ENCODE measurements around the gene RHEB. TPM values are rescaled to one million over a fixed set of nuclear protein-coding genes. Genes with fewer than 3 reads are reported as not detected.

RHEB gene
- total and polyA plus RNA-seq, 2 donors (not counting 1 experiment from before 2014, with no cell fraction given): 9.3 to 40.3 TPM

- H4K20me1 ChIP-seq (ENCODE audit: control insufficient read depth, insufficient read depth, low read length, poor library complexity, severe bottlenecking): peaks cover 95% of the 10 kb centered on the region
- CTCF ChIA-PET: no interaction called here
Measured at GRCh38 chr7:151508991-151509390, 10.7 kb downstream of the RHEB start.

GRCh38 chr7:151507806-151508205 lies 11.9 kb downstream of the RHEB start:
- intact Hi-C loops (cut with micrococcal nuclease): no loop called here
- Mint-ChIP-seq H3K9me3 (ENCODE audit: insufficient read depth) (no peaks in the 10 kb centered on the region), H3K4me1 (peaks cover 50% of the 10 kb centered on the region), H3K27me3 (no peaks in the 10 kb centered on the region), H3K27ac (no peak overlapping the region), H3K4me3 (no peak overlapping the region)
- Histone ChIP-seq H3K4me3 (ENCODE audit: control extremely low read depth in 1 of 5, extremely low read depth in 1 of 5, insufficient read depth in 1 of 5, low read depth in 2 of 5, low read length in 4 of 5) (no peak overlapping the region), H2AFZ (ENCODE audit: insufficient read depth, low read depth, low read length, poor library complexity, severe bottlenecking) (no peak overlapping the region), H3K79me2 (ENCODE audit: control insufficient read depth, insufficient read depth, low read length) (peaks cover 100% of the 10 kb centered on the region), H3K27me3 (replicated peaks in 1 of 4; ENCODE audit: control extremely low read depth in 1 of 4, control insufficient read depth in 3 of 4, insufficient read depth in 4 of 4, low read length in 3 of 4) (no peaks in the 10 kb centered on the region), H3K9me3 (ENCODE audit: control extremely low read depth in 1 of 3, control insufficient read depth in 2 of 3, insufficient read depth in 1 of 3, low read length in 2 of 3) (no peaks in the 10 kb centered on the region), H3K9ac (ENCODE audit: low read length) (no peak overlapping the region), H3K4me1 (ENCODE audit: control insufficient read depth in 2 of 2, insufficient read depth in 2 of 2, low read length in 2 of 2) (no peaks in the 10 kb centered on the region), H3K27ac (ENCODE audit: low read length in 2 of 2) (no peak overlapping the region), H3K36me3 (replicated peaks in 1 of 2; ENCODE audit: control extremely low read depth in 1 of 2, control insufficient read depth in 1 of 2, extremely low read depth in 1 of 2, insufficient read depth in 2 of 2, low read length in 1 of 2) (no peaks in the 10 kb centered on the region), H3K4me2 (replicated peaks; ENCODE audit: low read depth, low read length, poor library complexity, severe bottlenecking) (no peak overlapping the region), H4K20me1 (ENCODE audit: control insufficient read depth, insufficient read depth, low read length, poor library complexity, severe bottlenecking) (peaks cover 92% of the 10 kb centered on the region)
- ATAC-seq (ENCODE audit: low read depth) (no peak), DNase-seq (no peak)
- WGBS (ENCODE audit: insufficient coverage): no CpG with 5 or more reads among the region's 2 CpGs
- no peak for TF ChIP-seq EZH2 (IDR thresholded peaks at IDR 0.05; ENCODE audit: borderline replicate concordance, insufficient read depth, low read depth, low read length, poor library complexity, severe bottlenecking)
- no peak for TF ChIP-seq CTCF (IDR thresholded peaks at IDR 0.05)
- POLR2A ChIA-PET: no interaction called here
- CTCF ChIA-PET: interaction anchor here (0.6 to 0.7 kb wide), 2 partner anchors 97 to 363 kb away, joined by 3 read pairs; no protein-coding TSS in a partner anchor

More at GRCh38 chr7:151508991-151509390, 10.7 kb downstream of the RHEB start:
- H3K27ac ChIP-seq (ENCODE audit: low read length in 2 of 2): no peak overlapping the region
- no peak overlapping the region for H2AFZ ChIP-seq (ENCODE audit: insufficient read depth, low read depth, low read length, poor library complexity, severe bottlenecking)
- no peak overlapping the region for H3K4me2 ChIP-seq (replicated peaks; ENCODE audit: low read depth, low read length, poor library complexity, severe bottlenecking)
- Mint-ChIP-seq H3K27ac (no peak overlapping the region), H3K4me1 (peaks cover 57% of the 10 kb centered on the region), H3K9me3 (ENCODE audit: insufficient read depth) (no peaks in the 10 kb centered on the region), H3K4me3 (no peak overlapping the region), H3K27me3 (no peaks in the 10 kb centered on the region)
- H3K27me3 ChIP-seq (replicated peaks in 1 of 4; ENCODE audit: control extremely low read depth in 1 of 4, control insufficient read depth in 3 of 4, insufficient read depth in 4 of 4, low read length in 3 of 4): no peaks in the 10 kb centered on the region
- DNase-seq (no peak), ATAC-seq (ENCODE audit: low read depth) (no peak)
- no peak for TF ChIP-seq EZH2 (IDR thresholded peaks at IDR 0.05; ENCODE audit: borderline replicate concordance, insufficient read depth, low read depth, low read length, poor library complexity, severe bottlenecking)
- no peak for TF ChIP-seq CTCF (IDR thresholded peaks at IDR 0.05)
- H3K9me3 ChIP-seq (ENCODE audit: control extremely low read depth in 1 of 3, control insufficient read depth in 2 of 3, insufficient read depth in 1 of 3, low read length in 2 of 3): no peaks in the 10 kb centered on the region
- no peaks in the 10 kb centered on the region for H3K36me3 ChIP-seq (replicated peaks in 1 of 2; ENCODE audit: control extremely low read depth in 1 of 2, control insufficient read depth in 1 of 2, extremely low read depth in 1 of 2, insufficient read depth in 2 of 2, low read length in 1 of 2)
- WGBS (ENCODE audit: insufficient coverage): 100% methylated on average over 2 of the region's 6 CpGs
- no peak overlapping the region for H3K4me3 ChIP-seq (ENCODE audit: control extremely low read depth in 1 of 5, extremely low read depth in 1 of 5, insufficient read depth in 1 of 5, low read depth in 2 of 5, low read length in 4 of 5)
- intact Hi-C loops (cut with micrococcal nuclease): no loop called here
- H3K79me2 ChIP-seq (ENCODE audit: control insufficient read depth, insufficient read depth, low read length): peaks cover 100% of the 10 kb centered on the region
- H3K9ac ChIP-seq (ENCODE audit: low read length): no peak overlapping the region
- POLR2A ChIA-PET: no interaction called here
- H3K4me1 ChIP-seq (ENCODE audit: control insufficient read depth in 2 of 2, insufficient read depth in 2 of 2, low read length in 2 of 2): no peaks in the 10 kb centered on the region
